OCI-LY7 (cell line): Measurements from ENCODE around the gene AKR1E2.

Experiments used
- EZH2phosphoT487 ChIP-seq: fragments of 200-600 bp; sonication (generic); IDR thresholded peaks from 2 replicates; pipeline ENCODE4 v1.6.1; 2018; ENCODE audit warnings: low read depth, borderline replicate concordance, mild to moderate bottlenecking, mixed run types, antibody characterized with exemption, low read length, moderate library complexity, mixed read lengths
- TF ChIP-seq, protein P1 (sequence below): fragments of 200-600 bp; sonication (generic); conservative IDR thresholded peaks from 2 replicates; pipeline ENCODE4 v1.5.1; 2014; ENCODE audit warnings: mild to moderate bottlenecking, antibody characterized with exemption, low read length, moderate library complexity, mixed read lengths

DNA sequence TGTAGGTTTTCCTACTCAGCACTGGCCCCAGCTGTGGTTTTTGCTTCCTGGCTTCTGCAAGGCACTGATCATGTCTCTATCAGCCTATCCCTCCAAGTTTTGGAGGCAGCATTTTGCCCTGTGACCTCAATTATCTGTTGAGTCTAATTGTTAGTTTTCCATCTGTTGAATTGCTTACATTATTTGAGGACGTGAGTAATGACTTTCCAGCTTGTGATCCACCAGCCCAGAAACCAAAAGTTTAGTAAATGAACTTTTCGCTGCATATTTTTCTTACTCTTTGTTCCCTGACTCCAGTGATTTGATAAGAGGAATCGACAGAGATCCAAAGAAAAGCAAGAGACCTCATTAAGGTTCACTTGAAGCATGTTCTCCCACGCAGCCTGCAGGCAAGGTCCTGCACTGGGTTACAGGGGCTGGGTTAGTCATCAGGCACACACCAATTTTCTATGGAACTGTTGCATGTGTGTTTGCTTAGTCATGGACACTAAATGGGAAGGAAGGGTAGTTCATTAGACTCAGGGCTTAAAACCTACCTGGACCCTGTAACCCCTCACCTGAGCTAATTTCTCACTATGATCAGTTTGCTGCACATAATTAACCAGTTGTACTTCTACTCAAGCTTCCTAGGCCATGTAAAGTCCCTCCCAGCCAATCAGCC, 57.2 kb downstream of the AKR1E2 start:
- TF ChIP-seq, protein P1, sequence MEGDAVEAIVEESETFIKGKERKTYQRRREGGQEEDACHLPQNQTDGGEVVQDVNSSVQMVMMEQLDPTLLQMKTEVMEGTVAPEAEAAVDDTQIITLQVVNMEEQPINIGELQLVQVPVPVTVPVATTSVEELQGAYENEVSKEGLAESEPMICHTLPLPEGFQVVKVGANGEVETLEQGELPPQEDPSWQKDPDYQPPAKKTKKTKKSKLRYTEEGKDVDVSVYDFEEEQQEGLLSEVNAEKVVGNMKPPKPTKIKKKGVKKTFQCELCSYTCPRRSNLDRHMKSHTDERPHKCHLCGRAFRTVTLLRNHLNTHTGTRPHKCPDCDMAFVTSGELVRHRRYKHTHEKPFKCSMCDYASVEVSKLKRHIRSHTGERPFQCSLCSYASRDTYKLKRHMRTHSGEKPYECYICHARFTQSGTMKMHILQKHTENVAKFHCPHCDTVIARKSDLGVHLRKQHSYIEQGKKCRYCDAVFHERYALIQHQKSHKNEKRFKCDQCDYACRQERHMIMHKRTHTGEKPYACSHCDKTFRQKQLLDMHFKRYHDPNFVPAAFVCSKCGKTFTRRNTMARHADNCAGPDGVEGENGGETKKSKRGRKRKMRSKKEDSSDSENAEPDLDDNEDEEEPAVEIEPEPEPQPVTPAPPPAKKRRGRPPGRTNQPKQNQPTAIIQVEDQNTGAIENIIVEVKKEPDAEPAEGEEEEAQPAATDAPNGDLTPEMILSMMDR, result no peak
- TF ChIP-seq EZH2phosphoT487, result no peak
